Purkinje cell (primary cell): Measurements from ENCODE around the gene GOLGB1. TPM values are rescaled to one million over a fixed set of nuclear protein-coding genes. Genes with fewer than 3 reads are reported as not detected.

Source experiments
- polyA plus RNA-seq: library from polyadenylated mRNA; unstranded; fragments of >200 nt; fragmentation: Nextera tagmentation; gene quantifications from 2 replicates; pipeline ENCODE4 v1.2.1, GENCODE V29; 2014

GOLGB1 gene
- 37.2 and 58.4 TPM in 2 replicates for polyA plus RNA-seq

GRCh38 chr3:121749276-121750086 is at the start of gene GOLGB1:
GOLGB1 (minus strand) TSS chr3:121749741; CDS start chr3:121730971, 18,770 bp downstream.

GRCh38 chr3:121660356-121661171 is 89.0 kb downstream of the GOLGB1 start, which contains the start of gene HCLS1:
HCLS1 (minus strand) TSS chr3:121660903; CDS start chr3:121658347, 2,556 bp downstream.

Other genes starting within 250 kb of the GOLGB1 start
- 0.07 and 0.66 TPM in 2 replicates for gene POLQ, start 203.8 kb downstream of the GOLGB1 start, polyA plus RNA-seq
- not detected in 2 replicates for gene ARGFX, start 181.8 kb downstream of the GOLGB1 start, polyA plus RNA-seq
- gene FBXO40, start 156.4 kb downstream of the GOLGB1 start, polyA plus RNA-seq, result 0.84 and 1.2 TPM in 2 replicates
- 0.31 TPM in 1 of 2 replicates, not detected in the other for gene HCLS1, start 88.8 kb downstream of the GOLGB1 start, polyA plus RNA-seq
- 17.8 and 19.2 TPM in 2 replicates for gene IQCB1, start 85.3 kb upstream of the GOLGB1 start, polyA plus RNA-seq
- 23.2 and 36.4 TPM in 2 replicates for gene EAF2, start 85.5 kb upstream of the GOLGB1 start, polyA plus RNA-seq
- 1.6 and 4.4 TPM in 2 replicates for gene SLC15A2, start 144.7 kb upstream of the GOLGB1 start, polyA plus RNA-seq